B cell (primary cell): Measurements from ENCODE around the gene DOCK4. TPM values are rescaled to one million over a fixed set of nuclear protein-coding genes. Genes with fewer than 3 reads are reported as not detected.

Source experiments
- ATAC-seq: fragments of 200-7000 bp; cut with Tn5 transposase; one replicate; pipeline ENCODE4 v1.10.0; 2021; ENCODE audit warnings: low read depth, mild to moderate bottlenecking, moderate number of reproducible peaks, moderate library complexity
- CTCF ChIA-PET: fragments of 350-600 bp; sonication (Branson Sonifier 250); formaldehyde crosslinking; loops from one replicate; lab custom pipeline; 2021; ENCODE audit warnings: antibody characterized with exemption, inconsistent platforms; lab: Charles Lee
- POLR2A ChIA-PET: fragments of 350-600 bp; sonication (Branson Sonifier 250); formaldehyde crosslinking; loops from one replicate; lab custom pipeline; 2021; ENCODE audit warnings: antibody characterized with exemption; lab: Charles Lee
- DNase-seq: peaks from one replicate; pipeline ENCODE4 v3.0.0; 2013
- H2AFZ ChIP-seq: 2 replicates; pipeline ENCODE4 v1.6.1; 2012; ENCODE audit warnings: mild to moderate bottlenecking, low read depth, low read length; ENCODE audit not compliant: insufficient read depth, poor library complexity, severe bottlenecking
- H3K27ac ChIP-seq, 2 donors: 1 replicate in 1 of 2; 2 replicates in 1 of 2; pipeline ENCODE4 v1.5.1; 2012 to 2013; ENCODE audit warnings: low read length in 2 of 2, mild to moderate bottlenecking in 2 of 2, moderate library complexity in 1 of 2
- H3K27me3 ChIP-seq, 4 experiments: fragments of 200-600 bp in 1 of 4; sonication (generic) in 1 of 4; replicated peaks in 1 of 4; 1 replicate in 2 of 4; 2 replicates in 2 of 4; pipeline versions ENCODE4 v1.6.1 to v1.7.0; 2013 to 2016; ENCODE audit warnings: low read length in 3 of 4, mild to moderate bottlenecking in 2 of 4, mixed read lengths in 1 of 4, moderate library complexity in 1 of 4; ENCODE audit not compliant: insufficient read depth in 4 of 4, control insufficient read depth in 3 of 4; ENCODE audit errors: control extremely low read depth in 1 of 4
- H3K36me3 ChIP-seq, 2 experiments: replicated peaks in 1 of 2; 1 replicate in 1 of 2; 2 replicates in 1 of 2; pipeline versions ENCODE4 v1.6.1 to v1.7.1; 2013; ENCODE audit warnings: low read length in 1 of 2; ENCODE audit not compliant: insufficient read depth in 2 of 2, control insufficient read depth in 1 of 2; ENCODE audit errors: control extremely low read depth in 1 of 2, extremely low read depth in 1 of 2
- H3K4me1 ChIP-seq, 2 donors: fragments of 200-600 bp in 1 of 2; sonication (generic) in 1 of 2; 1 replicate in 1 of 2; 2 replicates in 1 of 2; pipeline versions ENCODE4 v1.5.1 to v1.6.1; 2013 to 2017; ENCODE audit warnings: low read length in 2 of 2; ENCODE audit not compliant: control insufficient read depth in 2 of 2, insufficient read depth in 2 of 2
- H3K4me2 ChIP-seq: replicated peaks from 2 replicates; pipeline ENCODE3; 2012; ENCODE audit warnings: mild to moderate bottlenecking, low read depth, low read length; ENCODE audit not compliant: poor library complexity, severe bottlenecking
- H3K4me3 ChIP-seq, 5 experiments: fragments of 200-600 bp in 1 of 5; sonication (generic) in 1 of 5; 1 replicate in 3 of 5; 2 replicates in 2 of 5; pipeline versions ENCODE4 v1.5.1 to v1.7.0; 2011 to 2016; ENCODE audit warnings: low read length in 4 of 5, mild to moderate bottlenecking in 4 of 5, low read depth in 2 of 5, control low read depth in 1 of 5, moderate library complexity in 1 of 5; ENCODE audit not compliant: insufficient read depth in 1 of 5; ENCODE audit errors: control extremely low read depth in 1 of 5, extremely low read depth in 1 of 5
- H3K79me2 ChIP-seq: fragments of 200-600 bp; sonication (generic); one replicate; pipeline ENCODE4 v1.6.0; 2016; ENCODE audit warnings: low read length; ENCODE audit not compliant: control insufficient read depth, insufficient read depth
- H3K9ac ChIP-seq: fragments of 200-600 bp; sonication (generic); 2 replicates; pipeline ENCODE4 v1.6.1; 2017; ENCODE audit warnings: mild to moderate bottlenecking, low read length, moderate library complexity
- H3K9me3 ChIP-seq, 3 donors: one replicate each; pipeline versions ENCODE4 v1.6.1 to v1.7.1; 2013; ENCODE audit warnings: low read length in 2 of 3; ENCODE audit not compliant: control insufficient read depth in 2 of 3, insufficient read depth in 1 of 3; ENCODE audit errors: control extremely low read depth in 1 of 3
- H4K20me1 ChIP-seq: 2 replicates; pipeline ENCODE4 v1.6.0; 2012; ENCODE audit warnings: mild to moderate bottlenecking, low read length; ENCODE audit not compliant: insufficient read depth, control insufficient read depth, poor library complexity, severe bottlenecking
- H3K27ac Mint-ChIP-seq: one replicate; pipeline ENCODE4 v1.8.0; 2021; ENCODE audit warnings: mixed read lengths
- H3K27me3 Mint-ChIP-seq: one replicate; pipeline ENCODE4 v1.8.0; 2021; ENCODE audit warnings: mixed read lengths
- H3K4me1 Mint-ChIP-seq: one replicate; pipeline ENCODE4 v1.8.0; 2021; ENCODE audit warnings: mixed read lengths
- H3K4me3 Mint-ChIP-seq: one replicate; pipeline ENCODE4 v1.8.0; 2021; ENCODE audit warnings: mixed read lengths
- H3K9me3 Mint-ChIP-seq: one replicate; pipeline ENCODE4 v1.8.0; 2022; ENCODE audit warnings: mixed read lengths; ENCODE audit not compliant: insufficient read depth
- CTCF ChIP-seq: fragments of 200-600 bp; IDR thresholded peaks from one replicate; pipeline ENCODE4 v1.8.0; 2022; ENCODE audit warnings: antibody characterized with exemption, mild to moderate bottlenecking
- EZH2 ChIP-seq: IDR thresholded peaks from 2 replicates; pipeline ENCODE4 v1.6.1; 2012; ENCODE audit warnings: borderline replicate concordance, low read depth, mild to moderate bottlenecking, moderate library complexity, low read length; ENCODE audit not compliant: insufficient read depth, poor library complexity, severe bottlenecking
- WGBS: methylation state at CpG from one replicate; pipeline ENCODE4 v1.1.5; 2013; ENCODE audit warnings: missing lambda C conversion rate; ENCODE audit not compliant: insufficient coverage; 5-methylcytosine and 5-hydroxymethylcytosine counted together
- intact Hi-C: fragments of 100-400 bp; cut with micrococcal nuclease; formaldehyde crosslinking; loops from one replicate; pipeline ENCODE4 v1.10.0; 2022
- polyA plus RNA-seq: library from polyadenylated mRNA; depleted of rRNA; stranded (reverse); fragments of >200 nt; gene quantifications from 2 replicates; pipeline ENCODE4 v1.2.3, GENCODE V29; 2012
- total RNA-seq, 2 donors: library from RNA; stranded (reverse); fragments of 120-200 nt in 1 of 2; gene quantifications; 1 replicate in 1 of 2; 2 replicates in 1 of 2; pipeline versions ENCODE4 v1.2.3 to v1.2.4, GENCODE V29; 2013 to 2022

The DOCK4 gene
- total and polyA plus RNA-seq, 2 donors (not counting 1 experiment from before 2014, with no cell fraction given), result 0.03 to 4.1 TPM

GRCh38 chr7:112104120-112104519, 102.1 kb downstream of the DOCK4 start:
- H3K36me3 ChIP-seq, result no peaks in the 10 kb centered on the region
- H4K20me1 ChIP-seq, result no peaks in the 10 kb centered on the region
- H3K27me3 ChIP-seq, result no peaks in the 10 kb centered on the region
- H3K4me3 ChIP-seq, result no peak overlapping the region
- Mint-ChIP-seq H3K9me3 (no peaks in the 10 kb centered on the region), H3K4me1 (no peaks in the 10 kb centered on the region), H3K27me3 (peaks cover 5% of the 10 kb centered on the region), H3K4me3 (no peak overlapping the region), H3K27ac (no peak overlapping the region)
- no peak overlapping the region for H3K9ac ChIP-seq
- ATAC-seq (no peak), DNase-seq (no peak)
- H3K4me1 ChIP-seq, result no peaks in the 10 kb centered on the region
- H3K27ac ChIP-seq, result no peak overlapping the region
- CTCF ChIA-PET, result no interaction called here
- intact Hi-C loops, result no loop called here
- H3K9me3 ChIP-seq, result no peaks in the 10 kb centered on the region
- H2AFZ ChIP-seq, result no peak overlapping the region
- TF ChIP-seq CTCF (no peak), EZH2 (no peak)
- POLR2A ChIA-PET, result no interaction called here
- WGBS, result 90% methylated on average over 2 of the region's 2 CpGs
- no peaks in the 10 kb centered on the region for H3K79me2 ChIP-seq
- no peak overlapping the region for H3K4me2 ChIP-seq

- Histone ChIP-seq H3K4me2 (no peak overlapping the region), H4K20me1 (no peaks in the 10 kb centered on the region), H3K9ac (no peak overlapping the region), H3K36me3 (no peaks in the 10 kb centered on the region), H3K9me3 (no peaks in the 10 kb centered on the region), H3K4me1 (no peaks in the 10 kb centered on the region), H2AFZ (no peak overlapping the region), H3K4me3 (no peak overlapping the region), H3K27me3 (no peaks in the 10 kb centered on the region), H3K79me2 (no peaks in the 10 kb centered on the region), H3K27ac (no peak overlapping the region)
- intact Hi-C loops, result no loop called here
- H3K4me1 Mint-ChIP-seq, result no peaks in the 10 kb centered on the region
- peaks cover 5% of the 10 kb centered on the region for H3K27me3 Mint-ChIP-seq
- H3K27ac Mint-ChIP-seq, result no peak overlapping the region
- H3K9me3 Mint-ChIP-seq, result no peaks in the 10 kb centered on the region
- no peak overlapping the region for H3K4me3 Mint-ChIP-seq
- DNase-seq (no peak), ATAC-seq (no peak)
- ChIA-PET POLR2A (no interaction called here), CTCF (no interaction called here)
- WGBS, result 100% methylated on average over 1 of the region's 2 CpGs
- TF ChIP-seq CTCF (no peak), EZH2 (no peak)
Observed at GRCh38 chr7:112103246-112103645, 103.0 kb downstream of the DOCK4 start.
